ENCODE results near the gene SPATA25. TPM values are rescaled to one million over a fixed set of nuclear protein-coding genes. Genes with fewer than 3 reads are reported as not detected.
A peak's percentile ranks its signal among the peaks of the same experiment; 100 is the strongest.

SPATA25 gene
- total and polyA plus RNA-seq, 2 donors, result 3.1 to 5.1 TPM

GRCh38 chr20:45925821-45926506, 38.5 kb upstream of the SPATA25 start:
- Histone ChIP-seq H3K36me3 (ENCODE audit: control insufficient read depth in 2 of 2, insufficient read depth in 2 of 2, low read length in 1 of 2) (no peaks in the 10 kb centered on the region), H3K27me3 (ENCODE audit: control insufficient read depth in 2 of 2, insufficient read depth in 1 of 2, low read length in 1 of 2) (peaks cover 0 to 4% of the 10 kb centered on the region in 2 donors), H3K4me3 (ENCODE audit: low read length in 2 of 2) (no peak overlapping the region), H3K4me1 (ENCODE audit: control insufficient read depth in 2 of 2, insufficient read depth in 2 of 2, low read length in 2 of 2) (peaks cover 0 to 4% of the 10 kb centered on the region in 2 donors), H3K9me3 (ENCODE audit: control insufficient read depth in 2 of 2, insufficient read depth in 1 of 2, low read length in 1 of 2) (no peaks in the 10 kb centered on the region), H3K27ac (ENCODE audit: low read depth in 1 of 2, low read length in 1 of 2) (peak overlapping the region in 1 of 2 donors; percentile 46)
- WGBS, result 83% methylated on average over 9 of the region's 9 CpGs
- no peak for DNase-seq (ENCODE audit: low read depth in 6 of 9, low spot score in 9 of 9)

- H3K4me3 ChIP-seq (ENCODE audit: low read length in 2 of 2), result no peak overlapping the region
These were observed 37.2 kb upstream of the SPATA25 start for GRCh38 chr20:45924391-45925261.

GRCh38 chr20:45921337-45922189, 34.1 kb upstream of the SPATA25 start:
- H3K4me1 ChIP-seq (ENCODE audit: control insufficient read depth in 2 of 2, insufficient read depth in 2 of 2, low read length in 2 of 2), result peaks cover 0 to 7% of the 10 kb centered on the region in 2 donors
- H3K36me3 ChIP-seq (ENCODE audit: control insufficient read depth in 2 of 2, insufficient read depth in 2 of 2, low read length in 1 of 2), result no peaks in the 10 kb centered on the region
- DNase-seq (ENCODE audit: low read depth in 6 of 9, low spot score in 9 of 9), result no peak
- no peak overlapping the region for H3K4me3 ChIP-seq (ENCODE audit: low read length in 2 of 2)
- WGBS, result 93% methylated on average over 11 of the region's 11 CpGs
- H3K27me3 ChIP-seq (ENCODE audit: control insufficient read depth in 2 of 2, insufficient read depth in 1 of 2, low read length in 1 of 2), result peaks cover 0 to 6% of the 10 kb centered on the region in 2 donors
- no peak overlapping the region for H3K27ac ChIP-seq (ENCODE audit: low read depth in 1 of 2, low read length in 1 of 2)
- H3K9me3 ChIP-seq (ENCODE audit: control insufficient read depth in 2 of 2, insufficient read depth in 1 of 2, low read length in 1 of 2), result no peaks in the 10 kb centered on the region

More at GRCh38 chr20:45924391-45925261, 37.2 kb upstream of the SPATA25 start:
- H3K9me3 ChIP-seq (ENCODE audit: control insufficient read depth in 2 of 2, insufficient read depth in 1 of 2, low read length in 1 of 2), result no peaks in the 10 kb centered on the region
- peaks cover 0 to 6% of the 10 kb centered on the region in 2 donors for H3K27me3 ChIP-seq (ENCODE audit: control insufficient read depth in 2 of 2, insufficient read depth in 1 of 2, low read length in 1 of 2)
- H3K36me3 ChIP-seq (ENCODE audit: control insufficient read depth in 2 of 2, insufficient read depth in 2 of 2, low read length in 1 of 2), result no peaks in the 10 kb centered on the region
- H3K27ac ChIP-seq (ENCODE audit: low read depth in 1 of 2, low read length in 1 of 2), result peak overlapping the region; percentile 52 to 60
- WGBS, result 73% methylated on average over 21 of the region's 21 CpGs
- DNase-seq (ENCODE audit: low read depth in 6 of 9, low spot score in 9 of 9), result no peak
- H3K4me1 ChIP-seq (ENCODE audit: control insufficient read depth in 2 of 2, insufficient read depth in 2 of 2, low read length in 2 of 2), result peaks cover 0 to 5% of the 10 kb centered on the region in 2 donors

GRCh38 chr20:45920462-45921336, 33.3 kb upstream of the SPATA25 start:
- Histone ChIP-seq H3K27ac (ENCODE audit: low read depth in 1 of 2, low read length in 1 of 2) (peak overlapping the region; percentile 31 to 40), H3K9me3 (ENCODE audit: control insufficient read depth in 2 of 2, insufficient read depth in 1 of 2, low read length in 1 of 2) (no peaks in the 10 kb centered on the region), H3K36me3 (ENCODE audit: control insufficient read depth in 2 of 2, insufficient read depth in 2 of 2, low read length in 1 of 2) (no peaks in the 10 kb centered on the region), H3K27me3 (ENCODE audit: control insufficient read depth in 2 of 2, insufficient read depth in 1 of 2, low read length in 1 of 2) (peaks cover 0 to 6% of the 10 kb centered on the region in 2 donors), H3K4me3 (ENCODE audit: low read length in 2 of 2) (peak overlapping the region in 1 of 2 donors; percentile 32), H3K4me1 (ENCODE audit: control insufficient read depth in 2 of 2, insufficient read depth in 2 of 2, low read length in 2 of 2) (peaks cover 0 to 7% of the 10 kb centered on the region in 2 donors)
- DNase-seq (ENCODE audit: low read depth in 6 of 9, low spot score in 9 of 9), result no peak
- WGBS, result 82% methylated on average over 9 of the region's 9 CpGs

GRCh38 chr20:45919542-45920399, 32.3 kb upstream of the SPATA25 start:
- Histone ChIP-seq H3K4me1 (ENCODE audit: control insufficient read depth in 2 of 2, insufficient read depth in 2 of 2, low read length in 2 of 2) (peaks cover 0 to 4% of the 10 kb centered on the region in 2 donors), H3K36me3 (ENCODE audit: control insufficient read depth in 2 of 2, insufficient read depth in 2 of 2, low read length in 1 of 2) (no peaks in the 10 kb centered on the region), H3K27ac (ENCODE audit: low read depth in 1 of 2, low read length in 1 of 2) (peak overlapping the region; percentile 55 to 64), H3K4me3 (ENCODE audit: low read length in 2 of 2) (peak overlapping the region in 1 of 2 donors; percentile 32), H3K27me3 (ENCODE audit: control insufficient read depth in 2 of 2, insufficient read depth in 1 of 2, low read length in 1 of 2) (peaks cover 0 to 3% of the 10 kb centered on the region in 2 donors), H3K9me3 (ENCODE audit: control insufficient read depth in 2 of 2, insufficient read depth in 1 of 2, low read length in 1 of 2) (no peaks in the 10 kb centered on the region)
- 86% methylated on average over 11 of the region's 11 CpGs for WGBS
- no peak for DNase-seq (ENCODE audit: low read depth in 6 of 9, low spot score in 9 of 9)

- peak overlapping the region in 1 of 2 donors; percentile 55 for H3K27ac ChIP-seq (ENCODE audit: low read depth in 1 of 2, low read length in 1 of 2)
- H3K4me3 ChIP-seq (ENCODE audit: low read length in 2 of 2), result no peak overlapping the region
- DNase-seq (ENCODE audit: low read depth in 6 of 9, low spot score in 9 of 9), result no peak
- no peaks in the 10 kb centered on the region for H3K9me3 ChIP-seq (ENCODE audit: control insufficient read depth in 2 of 2, insufficient read depth in 1 of 2, low read length in 1 of 2)
- H3K36me3 ChIP-seq (ENCODE audit: control insufficient read depth in 2 of 2, insufficient read depth in 2 of 2, low read length in 1 of 2), result no peaks in the 10 kb centered on the region
- H3K27me3 ChIP-seq (ENCODE audit: control insufficient read depth in 2 of 2, insufficient read depth in 1 of 2, low read length in 1 of 2), result peaks cover 0 to 6% of the 10 kb centered on the region in 2 donors
- 96% methylated on average over 12 of the region's 12 CpGs for WGBS
- H3K4me1 ChIP-seq (ENCODE audit: control insufficient read depth in 2 of 2, insufficient read depth in 2 of 2, low read length in 2 of 2), result peaks cover 0 to 4% of the 10 kb centered on the region in 2 donors
These were observed 31.5 kb upstream of the SPATA25 start for GRCh38 chr20:45918779-45919537.

- Histone ChIP-seq H3K9me3 (ENCODE audit: control insufficient read depth in 2 of 2, insufficient read depth in 1 of 2, low read length in 1 of 2) (no peaks in the 10 kb centered on the region), H3K4me1 (ENCODE audit: control insufficient read depth in 2 of 2, insufficient read depth in 2 of 2, low read length in 2 of 2) (peaks cover 0 to 4% of the 10 kb centered on the region in 2 donors), H3K4me3 (ENCODE audit: low read length in 2 of 2) (no peak overlapping the region), H3K27me3 (ENCODE audit: control insufficient read depth in 2 of 2, insufficient read depth in 1 of 2, low read length in 1 of 2) (peaks cover 0 to 12% of the 10 kb centered on the region in 2 donors), H3K36me3 (ENCODE audit: control insufficient read depth in 2 of 2, insufficient read depth in 2 of 2, low read length in 1 of 2) (no peaks in the 10 kb centered on the region), H3K27ac (ENCODE audit: low read depth in 1 of 2, low read length in 1 of 2) (peak overlapping the region; percentile 7 to 25)
- no peak for DNase-seq (ENCODE audit: low read depth in 6 of 9, low spot score in 9 of 9)
- WGBS, result 94% methylated on average over 5 of the region's 5 CpGs
These were observed 30.8 kb upstream of the SPATA25 start for GRCh38 chr20:45918182-45918737.
